Stimulated activated CD8-positive, alpha-beta memory T cell treated with anti-CD3 and anti-CD28 coated beads, Interleukin-15, amount 100 ng/mL, for 4 hours (primary cell): Measurements from ENCODE around the gene PDE11A.
"Not testable (repeated sequence)": the region's sequence is repeated elsewhere in the genome, so short reads cannot be mapped to it uniquely, and the experiment has no call there.

Experiments
- DNase-seq, 2 donors: peaks; one replicate each; pipeline ENCODE4 v3.0.0-alpha.2; 2020; ENCODE audit warnings: low read depth in 2 of 2

The PDE11A gene

DNA sequence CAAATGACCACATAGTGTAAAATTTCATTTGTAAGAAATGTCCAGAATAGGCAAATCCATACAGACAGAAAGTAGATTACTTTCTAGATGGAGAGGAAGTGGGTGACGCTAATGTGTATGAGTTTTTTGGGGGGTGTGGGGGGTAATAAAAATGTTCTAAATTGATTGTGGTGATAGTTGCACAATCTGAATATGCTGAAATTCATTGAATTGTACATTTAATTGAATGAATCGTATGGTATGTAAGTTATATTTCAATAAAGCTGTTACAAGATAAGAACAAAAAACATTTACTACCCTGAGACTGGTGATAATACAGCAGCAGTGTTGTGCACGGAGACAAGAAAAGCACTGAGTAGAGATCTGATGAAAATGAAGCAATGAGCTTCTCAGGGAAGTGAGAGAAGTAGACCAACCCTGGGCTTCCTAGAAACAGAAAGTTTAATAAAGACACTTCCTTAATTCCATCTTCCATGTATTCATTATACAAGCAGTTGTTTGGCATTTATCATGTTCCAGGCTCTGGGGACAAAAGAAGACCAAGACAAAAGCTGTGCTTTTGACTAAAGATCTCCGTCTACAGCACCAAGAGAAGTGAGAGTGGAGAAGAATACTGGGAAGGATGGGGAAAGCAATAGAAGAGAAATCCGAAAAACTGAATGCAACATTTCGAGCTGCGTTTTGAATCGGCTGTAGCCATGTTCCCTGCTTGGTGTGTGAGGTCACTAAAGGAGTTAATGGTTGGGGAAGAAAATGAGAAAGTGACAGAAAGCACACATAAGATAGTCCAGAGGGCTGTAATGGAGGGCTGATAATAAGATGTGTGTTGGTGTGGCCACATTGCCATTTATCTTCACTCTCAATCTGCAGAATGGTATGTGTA lies 1.8 kb upstream of the PDE11A start:
- no peak for DNase-seq

DNA sequence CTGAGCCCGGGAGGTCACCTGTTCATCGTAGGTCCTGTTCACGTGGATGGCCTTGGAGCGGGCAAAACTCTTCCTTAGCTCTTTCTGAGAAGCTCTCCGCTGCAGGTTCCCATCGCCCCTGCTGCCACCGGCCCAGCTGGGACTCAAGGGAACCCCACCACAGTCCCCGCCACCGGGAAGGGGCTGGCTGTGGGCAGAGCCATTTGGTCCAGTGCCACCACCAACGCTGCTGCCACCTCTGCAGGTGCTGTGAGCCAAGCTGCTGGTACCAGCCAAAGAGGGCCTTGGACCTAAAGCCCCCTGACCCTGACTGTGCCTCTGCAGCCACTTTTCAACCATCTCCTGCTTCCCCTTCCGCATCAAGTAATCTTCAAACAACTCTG lies 586 bp downstream of the PDE11A start:
- DNase-seq = no peak

DNA sequence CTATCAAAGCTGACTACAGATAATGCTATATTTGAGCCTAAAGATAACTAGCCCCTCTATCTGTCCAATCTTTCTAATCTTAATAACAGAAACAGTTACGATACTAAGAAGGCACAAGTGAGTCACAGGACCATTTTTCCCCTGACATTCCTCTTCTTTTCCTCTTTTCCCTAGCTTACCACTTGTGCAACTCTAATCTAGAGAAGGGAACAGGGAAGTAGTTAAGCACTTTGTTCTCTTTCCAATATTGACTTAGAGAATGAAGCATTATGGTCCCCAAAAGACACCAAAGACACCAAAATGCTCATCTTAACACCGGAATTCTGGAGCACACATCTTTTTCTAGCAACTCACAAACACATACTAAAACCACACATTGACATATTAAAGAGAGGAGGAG lies 1.8 kb downstream of the PDE11A start:
- DNase-seq = no peak

DNA sequence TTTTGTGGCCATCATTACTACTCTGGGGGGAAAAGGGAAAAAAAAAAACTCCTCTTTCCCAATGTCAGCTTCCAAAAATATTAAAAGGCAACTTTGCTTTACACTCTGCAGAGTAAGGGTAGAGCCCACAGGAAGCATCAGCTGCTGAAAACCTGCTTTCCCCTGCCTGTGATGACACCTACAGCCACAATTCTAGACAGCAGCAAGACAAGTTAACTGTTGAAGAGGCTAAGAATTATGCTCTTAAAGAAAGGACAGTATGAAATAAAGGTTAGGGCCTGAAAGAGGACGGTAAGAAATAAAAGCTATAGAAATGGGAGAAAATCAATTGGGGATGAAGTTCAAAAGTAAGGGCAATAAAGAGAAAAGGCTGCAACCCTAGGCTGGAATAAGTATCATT lies 3.0 kb downstream of the PDE11A start:
- no peak for DNase-seq

DNA sequence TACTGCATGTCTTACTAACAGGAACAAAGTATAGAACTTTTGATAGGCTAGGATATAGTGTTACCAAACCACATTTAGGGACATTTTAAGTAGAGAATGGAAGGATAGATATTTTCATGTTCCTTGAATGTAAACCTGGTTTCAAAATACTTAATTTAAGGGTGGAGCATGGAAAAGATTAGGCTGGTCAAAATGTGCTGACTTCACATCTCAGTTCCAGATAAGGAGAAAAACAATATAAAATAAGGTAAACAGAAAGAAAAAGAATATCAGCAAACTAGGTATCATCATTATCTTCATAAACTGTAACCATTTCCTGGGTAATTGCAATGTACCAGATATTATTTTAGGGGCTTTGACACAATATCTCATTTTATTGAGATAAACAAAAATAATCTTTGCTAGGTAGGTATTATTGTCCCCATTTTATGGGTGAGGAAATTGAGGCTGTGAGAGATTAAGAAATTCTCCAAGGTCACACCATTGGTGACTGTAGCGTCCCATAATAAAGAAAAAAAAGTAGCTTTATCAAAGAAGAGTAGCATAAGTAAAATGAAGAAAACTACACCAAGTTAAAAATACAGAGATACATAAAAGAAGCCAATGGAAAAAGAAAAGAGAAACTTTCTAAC lies 3.6 kb downstream of the PDE11A start:
- DNase-seq = no peak

DNA sequence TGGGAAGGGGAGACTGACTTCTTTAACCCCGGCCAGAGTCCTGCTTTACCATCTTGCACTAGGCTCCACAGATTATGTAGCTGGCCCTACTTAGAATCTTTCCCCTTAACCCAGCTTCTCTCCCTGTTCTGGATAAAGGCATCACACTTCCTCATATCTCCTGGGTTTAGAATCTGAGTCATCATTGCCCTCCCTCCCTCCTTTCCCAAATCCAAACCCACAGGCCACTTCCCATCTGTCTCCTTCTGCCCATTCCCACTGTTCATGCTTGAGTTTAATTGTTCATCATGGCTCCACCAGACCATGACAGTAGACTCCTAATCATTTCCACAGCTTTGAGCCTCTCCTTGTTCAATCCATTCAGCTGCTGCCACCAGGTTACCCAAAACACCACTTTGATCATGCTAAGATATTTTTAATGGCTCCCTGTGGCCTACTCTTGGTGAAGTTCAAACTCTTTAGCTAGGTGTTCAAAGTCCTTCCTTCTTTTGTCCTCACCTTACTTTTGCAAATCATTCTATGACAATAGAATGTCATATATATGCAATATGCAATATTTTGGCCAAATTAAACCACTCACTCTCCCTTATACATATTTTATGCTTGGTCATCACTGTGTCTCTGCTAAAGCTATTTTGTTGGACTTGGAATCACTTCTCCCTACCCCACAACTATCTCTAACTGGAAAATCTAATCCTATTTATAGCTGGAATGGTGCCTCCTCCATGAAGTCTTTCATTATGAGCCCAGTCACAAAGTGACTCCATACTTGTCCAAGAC lies 5.5 kb downstream of the PDE11A start:
- no peak for DNase-seq

DNA sequence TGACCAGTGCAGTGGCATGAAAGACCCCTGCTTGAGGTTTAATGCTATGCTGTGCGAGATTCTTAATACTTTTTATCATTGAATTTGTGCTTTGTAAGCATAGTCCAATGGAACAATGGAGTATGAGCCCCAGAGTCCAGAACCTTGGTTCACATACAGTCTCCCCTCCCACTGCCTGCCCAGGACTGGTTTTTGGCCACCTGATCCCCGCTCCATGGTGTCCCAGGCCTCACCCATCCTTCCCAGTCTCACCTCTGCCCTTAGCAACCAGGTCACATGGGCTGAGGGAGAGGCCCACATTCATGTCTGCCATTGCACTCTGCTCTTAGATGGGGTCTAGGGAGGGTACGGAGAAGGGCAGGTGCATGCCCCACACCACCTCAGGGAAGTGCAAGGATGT lies 6.3 kb downstream of the PDE11A start:
- DNase-seq = no peak

DNA sequence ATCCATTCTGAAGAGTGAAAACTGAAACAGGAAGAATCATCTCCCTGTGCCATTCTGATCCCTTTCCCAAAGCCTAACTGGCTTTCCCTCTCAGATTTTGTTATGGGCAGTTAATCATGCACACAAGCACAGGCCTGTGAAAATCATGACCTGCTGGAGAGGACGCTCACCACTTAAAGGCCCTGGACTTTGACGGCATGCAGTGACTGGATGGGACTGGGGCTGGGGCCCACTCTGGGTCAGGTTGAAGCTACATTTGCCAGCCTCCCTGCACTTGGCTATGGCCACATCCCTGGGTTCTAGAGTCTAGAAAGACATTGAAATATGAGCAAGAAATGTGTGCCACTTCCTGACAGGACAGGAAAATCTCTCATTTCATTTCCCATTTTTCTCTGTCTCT lies 12.9 kb downstream of the PDE11A start:
- no peak for DNase-seq

DNA sequence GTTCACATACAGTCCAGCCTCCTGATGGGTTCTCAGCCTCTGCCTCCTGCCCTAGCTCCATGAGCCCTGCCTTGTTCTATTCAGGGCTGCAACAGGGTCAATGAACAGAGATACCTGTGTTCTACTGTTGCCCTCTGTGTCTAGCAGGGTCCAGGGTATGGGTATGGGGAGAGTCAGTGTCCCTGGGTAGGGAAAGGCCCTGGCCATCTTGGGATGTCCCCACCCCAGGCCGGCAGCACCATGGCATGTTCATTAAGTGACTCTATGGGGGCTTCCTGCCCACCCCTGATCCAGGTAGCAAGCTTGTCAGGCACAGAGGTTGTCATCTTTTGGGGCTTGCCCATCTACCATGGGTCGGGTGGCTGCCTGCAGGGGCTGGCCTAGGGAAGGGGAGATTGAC lies 13.5 kb downstream of the PDE11A start:
- DNase-seq = no peak

DNA sequence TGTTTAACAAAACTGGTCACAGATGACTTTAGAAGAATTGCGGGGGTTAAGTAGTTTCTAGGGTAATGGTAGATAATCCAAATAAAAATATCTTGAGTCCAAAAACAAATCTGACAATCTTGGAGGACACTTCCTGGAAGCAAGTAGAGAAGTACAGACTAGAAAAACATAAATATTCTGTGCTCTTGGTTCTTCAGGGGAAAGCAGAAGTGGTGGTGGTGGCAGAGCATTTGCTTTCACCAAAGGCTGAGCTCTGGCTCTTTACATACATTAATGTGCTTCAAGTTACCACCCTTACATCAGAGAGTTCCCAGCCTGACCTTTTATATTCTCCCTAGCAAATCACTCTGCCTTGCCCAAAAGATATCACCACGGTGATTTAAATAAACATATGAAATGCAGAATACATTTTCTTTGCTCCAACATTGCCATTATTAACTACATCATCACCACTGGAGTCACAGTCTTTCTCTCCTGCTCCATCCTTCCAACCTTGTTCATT lies 15.3 kb downstream of the PDE11A start:
- DNase-seq = no peak

DNA sequence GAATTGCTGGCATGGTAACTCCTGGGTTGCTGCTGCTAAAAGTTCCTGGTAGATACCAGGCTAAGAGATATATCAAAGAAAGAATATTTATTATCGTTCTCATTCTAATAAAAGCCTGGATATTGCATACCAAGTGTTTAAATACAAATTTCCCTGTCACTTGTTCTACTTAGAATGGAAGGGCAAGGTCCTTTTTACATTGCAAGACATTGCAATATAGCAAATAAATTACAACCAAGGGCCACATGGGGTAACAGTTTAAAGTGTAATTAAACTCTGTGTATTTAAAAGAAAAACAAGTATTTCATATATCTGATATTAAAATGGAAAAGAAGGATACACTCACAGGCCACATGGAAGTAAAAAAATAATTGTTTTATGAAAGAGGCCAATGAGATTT lies 16.2 kb downstream of the PDE11A start:
- DNase-seq = no peak

DNA sequence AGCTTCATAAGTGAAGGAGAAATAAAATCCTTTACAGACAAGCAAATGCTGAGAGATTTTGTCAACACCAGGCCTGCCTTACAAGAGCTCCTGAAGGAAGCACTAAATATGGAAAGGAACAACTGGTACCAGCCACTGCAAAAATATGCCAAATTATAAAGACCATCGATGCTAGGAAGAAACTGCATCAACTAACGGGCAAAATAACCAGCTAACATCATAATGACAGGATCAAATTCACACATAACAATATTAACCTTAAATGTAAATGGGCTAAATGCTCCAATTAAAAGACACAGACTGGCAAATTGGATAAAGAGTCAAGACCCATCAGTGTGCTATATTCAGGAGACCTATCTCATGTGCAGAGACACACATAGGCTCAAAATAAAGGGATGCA lies 21.3 kb downstream of the PDE11A start:
- DNase-seq = not testable (repeated sequence)

DNA sequence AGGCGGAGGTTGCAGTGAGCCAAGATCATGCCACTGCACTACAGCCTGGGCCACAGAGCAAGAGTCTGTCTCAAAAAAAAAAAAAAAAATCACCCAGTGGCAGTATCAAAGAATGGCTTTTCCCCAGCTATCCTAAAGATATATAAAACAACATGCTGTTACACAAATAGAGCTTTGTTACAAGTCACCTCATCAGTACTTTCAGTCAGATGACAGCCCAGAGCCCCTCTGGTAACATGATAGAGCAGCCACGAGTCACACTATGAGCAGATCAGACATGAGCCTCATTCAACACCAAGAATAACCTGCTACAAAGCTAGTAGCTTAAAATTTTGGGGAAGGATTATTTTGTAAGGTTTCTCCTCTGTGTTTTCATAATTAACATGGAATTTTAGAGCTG lies 25.2 kb downstream of the PDE11A start:
- no peak for DNase-seq

DNA sequence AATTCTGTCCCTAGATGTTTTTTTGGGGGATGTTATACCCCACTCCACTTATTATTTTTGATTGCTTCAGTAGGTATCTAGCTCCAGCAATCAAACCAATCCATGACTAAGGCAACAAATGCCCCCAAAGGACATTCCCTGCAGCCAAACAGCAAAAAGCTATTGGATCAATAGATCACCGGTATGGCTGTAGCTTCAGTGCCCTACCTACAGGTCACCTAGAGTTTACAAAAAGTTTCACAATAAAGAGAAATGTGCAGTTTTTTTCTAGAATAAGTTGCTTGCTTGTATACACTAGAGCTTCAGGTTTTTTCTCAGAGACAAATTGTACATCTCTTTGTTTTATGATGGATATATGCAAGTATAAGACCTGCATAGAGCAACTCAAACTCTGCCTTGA lies 27.7 kb downstream of the PDE11A start:
- no peak for DNase-seq

DNA sequence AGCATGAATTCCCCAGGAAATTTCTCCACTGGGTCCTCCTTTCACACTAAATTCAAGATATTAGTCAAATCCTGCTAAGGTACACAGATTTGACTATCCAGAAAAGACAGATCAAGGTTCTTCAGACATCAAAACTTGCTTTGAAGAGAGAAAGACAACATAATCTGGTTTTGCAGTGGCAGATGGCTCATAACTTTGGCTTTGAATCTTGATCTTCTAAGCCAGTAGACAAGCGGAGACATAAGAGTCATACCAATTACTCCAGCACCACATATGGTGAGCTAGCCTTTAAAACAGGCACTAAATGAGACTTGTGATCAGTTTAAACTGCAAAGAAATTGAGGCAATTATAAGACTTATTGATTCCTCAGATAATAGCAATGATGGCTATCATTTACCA lies 29.3 kb downstream of the PDE11A start:
- no peak for DNase-seq

DNA sequence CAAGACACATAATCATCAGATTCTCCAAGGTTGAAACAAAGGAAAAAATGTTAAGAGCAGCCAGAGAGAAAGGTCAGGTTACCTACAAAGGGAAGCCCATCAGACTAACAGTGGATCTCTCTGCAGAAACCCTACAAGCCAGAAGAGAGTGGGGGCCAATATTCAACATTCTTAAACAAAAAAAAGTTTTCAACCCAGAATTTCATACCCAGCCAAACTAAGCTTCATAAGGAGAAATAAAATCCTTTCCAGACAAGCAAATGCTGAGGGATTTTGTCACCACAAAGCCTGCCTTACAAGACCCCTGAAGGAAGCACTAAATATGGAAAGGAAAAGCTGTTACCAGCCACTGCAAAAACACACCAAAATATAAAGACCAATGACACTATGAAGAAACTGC lies 39.0 kb downstream of the PDE11A start:
- not testable (repeated sequence) for DNase-seq

DNA sequence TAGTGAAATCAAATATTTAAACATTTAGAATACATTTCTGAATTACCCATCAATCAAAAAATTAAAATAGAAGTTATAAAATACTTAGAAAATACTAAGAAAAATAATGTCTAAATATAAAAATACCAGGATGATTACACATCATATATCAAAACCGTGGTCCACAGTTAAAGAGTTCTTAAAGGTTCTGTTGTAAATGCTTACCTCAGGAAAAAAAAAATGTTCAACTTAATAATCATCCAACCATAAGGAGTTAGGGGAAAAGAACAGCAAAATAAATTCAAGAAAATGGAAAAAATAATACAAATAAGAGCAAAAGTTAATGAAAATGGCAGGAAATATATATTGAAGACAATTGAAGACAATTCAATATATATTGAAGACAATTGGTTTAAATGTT lies 43.2 kb downstream of the PDE11A start:
- DNase-seq = no peak

DNA sequence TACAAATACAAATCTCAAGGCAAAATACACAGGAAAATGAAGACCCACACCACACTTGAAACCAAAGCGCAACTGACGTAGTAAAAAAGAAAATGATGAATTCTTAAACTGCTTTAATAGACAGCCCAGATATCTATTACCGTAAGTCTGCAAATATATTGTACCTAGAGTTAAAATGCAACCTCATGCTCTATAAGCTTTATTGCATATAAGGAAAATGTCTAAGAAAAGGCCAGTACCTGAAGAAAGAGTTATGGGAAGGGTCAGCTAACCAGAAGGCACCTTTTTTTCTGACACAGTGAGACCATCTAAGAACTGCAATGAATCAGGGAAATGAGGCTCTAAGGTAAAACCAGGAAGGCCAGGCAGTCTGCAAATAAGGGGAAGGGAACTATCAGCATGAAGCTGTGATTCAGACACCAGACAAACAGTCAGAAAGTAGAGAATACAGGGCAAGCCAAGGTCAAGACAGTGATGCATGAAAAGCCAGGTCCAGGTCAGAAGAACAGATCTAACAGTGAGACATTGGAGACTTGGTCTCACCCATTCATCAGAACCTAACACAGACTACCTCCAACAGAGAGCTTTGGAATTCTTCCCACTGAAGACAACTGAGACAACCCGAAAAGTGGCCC lies 46.9 kb downstream of the PDE11A start:
- no peak for DNase-seq

DNA sequence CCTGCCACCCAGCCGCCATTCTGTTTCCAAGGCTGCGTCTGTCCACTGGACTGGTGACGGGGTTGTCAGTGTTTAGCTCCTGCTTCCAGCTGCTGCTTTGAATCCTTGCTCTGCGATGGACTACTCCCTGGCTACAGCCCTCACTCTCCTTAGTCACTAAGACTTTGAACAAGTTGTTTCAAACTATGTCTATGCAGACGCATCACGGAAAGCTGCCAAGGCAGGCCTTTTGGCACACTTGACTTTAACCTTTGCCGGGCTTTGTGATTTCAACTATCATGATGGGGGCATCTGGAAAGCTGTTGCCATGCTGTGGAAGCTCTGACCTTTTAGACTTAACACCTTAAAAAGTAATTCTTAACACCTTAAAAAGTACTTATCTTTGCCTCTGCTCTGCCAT lies 54.4 kb downstream of the PDE11A start:
- DNase-seq = no peak

DNA sequence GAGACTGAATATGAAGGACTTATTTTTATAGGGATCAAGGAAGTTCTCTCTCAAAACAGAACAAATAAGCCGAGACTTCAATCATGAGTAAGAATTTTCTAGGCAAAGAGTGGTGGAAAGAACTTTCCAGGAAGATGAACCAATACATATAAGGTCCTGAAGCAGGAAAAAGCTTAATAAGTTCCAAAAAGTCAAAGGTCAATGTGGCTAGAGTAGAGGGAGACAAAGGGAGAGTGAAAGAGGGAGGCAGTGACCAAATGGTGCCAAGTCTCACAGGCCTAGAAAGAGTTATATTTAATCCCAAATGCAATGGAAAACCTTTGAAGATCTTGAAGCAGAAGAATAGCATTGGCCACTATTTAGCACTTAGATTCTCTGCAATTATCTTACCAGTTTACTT lies 56.0 kb downstream of the PDE11A start:
- no peak for DNase-seq

DNA sequence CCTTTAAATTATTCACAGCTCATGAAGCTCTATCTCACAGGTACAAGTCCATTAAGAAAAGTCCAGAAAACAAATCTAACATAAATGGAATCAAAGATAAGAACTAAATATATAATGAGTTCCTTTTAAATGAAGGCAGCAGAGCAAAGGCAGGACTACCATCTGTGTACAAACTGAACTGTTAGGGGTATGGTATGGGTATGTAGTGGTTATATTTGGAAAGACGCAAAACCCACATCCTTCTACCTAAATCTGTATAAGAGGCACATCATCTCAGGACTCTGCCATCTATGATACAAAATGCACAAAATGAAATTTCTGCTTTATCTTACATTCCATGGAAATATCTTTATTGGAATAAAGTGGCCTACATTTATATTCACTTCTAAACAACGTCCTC lies 59.9 kb downstream of the PDE11A start:
- DNase-seq = no peak

DNA sequence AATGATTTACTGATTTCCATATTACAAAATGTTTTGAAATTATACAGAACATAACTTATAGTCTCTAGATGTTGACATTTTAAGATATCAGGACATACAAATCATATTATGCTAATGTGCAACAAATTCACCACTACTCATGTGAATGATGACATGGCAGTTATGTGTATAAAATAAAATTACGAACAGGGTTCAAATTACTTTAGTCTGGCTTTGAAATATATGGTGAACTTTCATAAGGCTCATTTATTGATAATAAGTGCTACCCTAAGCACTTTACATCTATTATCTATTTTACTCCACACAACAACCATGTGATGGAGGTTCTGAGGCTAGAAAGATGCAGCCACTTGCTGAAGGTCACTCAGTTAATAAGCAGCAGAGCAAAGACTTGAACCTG lies 62.8 kb downstream of the PDE11A start:
- no peak for DNase-seq
